RCC 7860 (cell line): Measurements from ENCODE around the gene GPR132.
"Not testable (repeated sequence)": the region's sequence is repeated elsewhere in the genome, so short reads cannot be mapped to it uniquely, and the experiment has no call there.

Source experiments
- DNase-seq: peaks from one replicate; pipeline ENCODE4 v3.0.0-alpha.2; 2015; ENCODE audit warnings: low spot score
- FAIRE-seq: peaks from 2 replicates; lab custom pipeline; 2012; peaks lifted over from hg19 to GRCh38; lab: Jason Lieb, UNC

The GPR132 gene

GRCh38 chr14:105076296-105076804 lies 11.1 kb upstream of the GPR132 start:
- FAIRE-seq (no peak), DNase-seq (no peak)

- FAIRE-seq = no peak
- DNase-seq = no peak
Measured at GRCh38 chr14:105075379-105076295, 10.4 kb upstream of the GPR132 start.

GRCh38 chr14:105074601-105075053 lies 9.4 kb upstream of the GPR132 start:
- DNase-seq = no peak
- no peak for FAIRE-seq

DNA sequence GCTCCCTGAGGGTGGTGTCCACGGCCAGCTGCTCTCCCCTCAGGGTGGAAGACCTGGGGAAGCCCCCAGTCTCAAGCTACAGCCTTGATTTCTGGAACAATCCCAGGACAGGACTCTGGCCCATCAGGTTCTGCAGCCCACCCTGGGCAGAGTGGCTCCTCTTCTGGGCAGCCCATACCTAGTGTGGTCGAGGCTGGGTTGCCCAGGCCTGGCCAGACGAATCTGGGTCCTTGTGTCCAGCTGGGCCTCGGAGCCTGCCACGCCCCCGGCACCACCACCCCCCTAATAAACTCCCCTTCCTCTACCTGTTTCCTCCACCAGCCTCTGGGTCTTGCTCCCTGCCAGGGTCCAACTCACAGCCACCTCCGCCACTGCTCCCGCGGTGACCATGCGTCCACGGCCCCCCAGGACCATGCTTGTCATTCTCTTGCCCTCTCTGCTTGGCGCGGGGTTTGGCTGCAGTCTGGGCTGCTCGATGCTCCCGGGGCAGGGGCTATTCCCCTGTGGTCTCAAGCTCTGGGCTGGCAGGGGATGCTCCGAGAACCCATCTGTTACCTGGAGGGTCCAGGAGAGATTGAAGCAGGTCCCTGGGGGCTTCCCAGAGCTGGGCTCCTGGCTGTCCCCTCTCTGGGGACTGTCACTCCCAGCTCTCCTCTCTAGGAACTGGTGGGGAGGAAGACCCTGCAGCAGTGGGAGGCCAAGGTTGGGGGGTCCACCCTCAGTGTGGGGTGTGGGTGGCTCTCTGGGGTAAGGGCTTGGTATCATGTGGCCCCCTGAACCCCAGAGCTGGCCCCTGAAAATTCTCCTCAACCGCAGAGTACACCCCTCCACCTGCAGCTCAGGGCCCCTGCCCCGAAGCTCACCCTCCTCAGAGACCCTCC lies 8.7 kb upstream of the GPR132 start:
- no peak for FAIRE-seq
- no peak for DNase-seq

DNA sequence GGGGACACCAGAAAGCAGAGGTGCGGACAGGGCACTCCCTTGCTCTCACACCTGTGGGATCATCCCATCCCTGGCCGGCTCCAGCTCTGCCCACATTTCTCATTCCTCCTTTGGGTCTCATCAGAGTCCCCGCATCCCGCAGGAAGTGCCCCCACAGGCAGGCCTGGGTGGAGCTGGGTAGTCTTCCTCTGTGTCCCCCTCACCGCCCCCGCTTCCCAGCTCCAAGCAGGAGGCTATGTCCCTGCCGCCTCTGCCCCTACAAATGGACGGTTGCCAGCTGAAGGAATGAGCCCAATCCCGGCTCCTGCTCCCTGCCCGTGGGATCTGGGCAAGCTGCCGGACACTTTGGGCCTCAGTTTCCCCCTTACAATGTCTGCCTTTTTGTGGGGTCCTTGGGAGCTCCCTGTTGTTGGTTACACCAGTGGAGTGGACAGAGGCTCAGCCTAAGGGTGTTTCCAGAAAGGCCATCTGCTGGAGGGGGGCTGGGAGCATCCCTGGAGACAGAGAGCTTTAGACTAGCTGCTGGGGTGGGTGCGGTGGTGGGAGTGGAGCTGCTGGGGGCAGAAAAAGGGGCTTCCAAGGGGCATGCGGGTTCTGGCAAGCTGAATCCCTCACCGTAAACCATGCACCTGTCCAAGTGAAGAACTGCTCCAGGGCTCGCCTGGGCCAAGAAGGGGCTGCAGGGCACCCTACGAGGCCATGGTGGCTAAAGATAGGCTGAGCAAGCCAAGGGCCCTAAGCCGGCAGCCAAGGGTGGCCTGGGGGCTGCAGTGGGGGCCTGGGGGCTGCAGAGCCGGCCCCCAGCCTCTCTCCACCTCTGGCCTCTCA lies 7.9 kb upstream of the GPR132 start:
- DNase-seq (no peak), FAIRE-seq (no peak)

GRCh38 chr14:105072381-105072861 lies 7.2 kb upstream of the GPR132 start:
- FAIRE-seq (no peak), DNase-seq (no peak)

DNA sequence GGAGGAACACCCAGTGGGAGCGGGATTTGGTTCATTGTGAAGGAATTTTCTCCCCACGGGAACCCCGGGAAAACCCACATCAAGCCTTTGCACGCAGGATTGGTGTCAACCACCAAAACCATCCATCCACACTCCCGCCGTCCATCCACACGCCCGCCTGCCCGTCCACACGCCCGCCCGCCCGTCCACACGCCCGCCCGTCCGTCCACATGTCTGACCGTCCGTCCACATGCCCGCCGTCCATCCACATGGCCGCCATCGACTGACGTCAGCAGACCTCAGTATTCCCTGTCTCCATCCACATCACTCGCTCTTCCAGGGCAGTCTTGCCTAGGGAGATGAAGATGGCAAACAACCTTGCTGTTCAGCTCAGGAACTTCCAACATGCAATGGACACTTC lies 6.7 kb upstream of the GPR132 start:
- FAIRE-seq = no peak
- DNase-seq = no peak

DNA sequence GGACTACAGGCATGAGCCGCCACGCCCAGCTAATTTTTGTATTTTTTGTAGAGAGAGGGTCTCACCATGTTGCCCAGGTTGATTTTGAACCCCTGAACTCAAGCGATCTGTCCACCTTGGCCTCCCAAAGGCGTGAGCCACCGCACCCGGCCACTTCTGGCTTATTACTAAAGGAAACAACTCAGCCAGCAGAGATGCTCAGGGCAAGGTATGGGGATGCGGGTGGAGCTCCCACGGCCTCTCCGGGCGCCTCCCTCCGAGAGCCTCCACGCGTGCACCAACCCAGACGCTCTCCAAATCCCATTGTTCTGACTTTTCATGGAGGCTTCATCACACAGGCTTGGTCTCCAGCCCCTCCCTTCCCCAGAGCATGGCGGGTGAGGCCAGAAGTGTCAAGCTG lies 6.1 kb upstream of the GPR132 start:
- FAIRE-seq (no peak), DNase-seq (no peak)

GRCh38 chr14:105070760-105071137 lies 5.5 kb upstream of the GPR132 start:
- peak; percentile 90 for FAIRE-seq
- peak; percentile 75 for DNase-seq

DNA sequence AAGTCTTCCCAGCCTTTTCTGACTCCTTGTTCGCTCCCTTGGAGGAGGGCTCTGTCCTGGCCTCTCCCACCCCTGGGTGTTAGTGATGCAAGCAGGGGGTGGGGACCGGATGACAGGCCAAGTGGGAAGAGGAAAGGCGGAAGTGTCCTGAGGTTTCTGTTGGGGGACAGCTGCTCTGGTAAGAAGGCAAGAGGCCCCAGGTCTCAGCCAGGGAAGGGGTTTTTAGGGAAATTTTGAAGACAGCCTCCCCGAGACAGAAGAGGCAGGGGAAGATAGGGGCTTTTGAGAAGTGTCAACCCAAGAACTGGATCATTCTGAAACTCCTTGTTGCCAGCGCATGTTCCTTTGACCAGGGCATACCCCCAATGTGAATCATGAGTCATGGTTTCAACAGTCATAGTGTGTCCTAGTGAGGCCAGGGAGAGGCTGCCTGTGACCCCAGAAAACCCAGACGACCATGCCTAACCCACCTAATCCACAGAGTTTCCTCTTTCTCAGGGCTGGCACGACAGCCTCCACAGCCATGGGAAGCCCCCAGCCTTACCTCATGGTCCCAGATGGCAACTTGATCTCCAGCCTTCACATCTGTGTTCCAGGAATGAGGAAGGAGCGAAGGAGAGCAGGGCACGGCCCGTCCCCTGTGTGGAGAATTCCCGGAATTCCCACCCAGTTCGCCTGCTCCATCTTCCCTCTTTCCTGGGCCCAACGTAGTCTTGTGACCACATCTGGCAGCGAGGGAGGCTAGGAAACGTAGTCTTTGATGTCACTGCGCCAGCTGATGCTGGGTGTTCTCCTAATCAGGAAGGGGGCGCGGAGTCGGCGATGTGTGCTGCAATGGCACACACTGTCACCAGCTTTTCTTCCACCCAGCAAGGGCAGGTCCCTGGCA lies 4.9 kb upstream of the GPR132 start:
- DNase-seq (peak; percentile 72), FAIRE-seq (peak; percentile 57)

DNA sequence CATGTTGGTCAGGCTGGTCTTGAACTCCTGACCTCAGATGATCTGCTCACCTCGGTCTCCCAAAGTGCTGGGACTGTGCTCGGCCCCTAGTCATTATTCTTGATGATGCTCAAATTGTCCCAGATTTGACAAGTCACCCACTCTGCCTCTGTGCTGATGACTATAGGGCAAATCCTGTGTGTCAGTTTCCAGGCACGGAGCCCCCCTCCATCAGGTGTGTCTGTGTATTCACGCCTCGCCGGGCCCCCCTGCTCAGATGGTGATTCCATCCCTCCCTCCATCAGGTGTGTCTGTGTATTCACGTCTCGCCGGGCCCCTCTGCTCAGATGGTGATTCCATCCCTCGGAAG lies 4.3 kb upstream of the GPR132 start:
- no peak for DNase-seq
- FAIRE-seq = no peak

GRCh38 chr14:105068818-105069217 lies 3.6 kb upstream of the GPR132 start:
- FAIRE-seq = no peak

DNA sequence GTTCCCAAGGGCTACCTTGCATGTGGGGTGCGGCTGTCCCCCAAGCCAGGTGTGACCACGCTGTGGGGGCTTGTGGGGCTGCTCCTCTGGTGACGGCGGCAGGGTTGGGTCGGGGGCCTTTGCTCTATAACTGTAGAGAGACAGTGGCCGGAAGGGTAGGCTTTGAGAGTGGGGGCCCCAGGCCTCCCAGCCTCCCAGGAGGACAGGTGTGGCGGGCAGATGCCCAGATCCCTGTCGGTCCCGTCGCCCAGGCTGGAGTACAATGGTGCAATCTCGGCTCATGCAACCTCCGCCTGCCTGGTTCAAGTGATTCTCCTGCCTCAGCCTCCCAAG lies 2.7 kb upstream of the GPR132 start:
- FAIRE-seq = no peak
- no peak for DNase-seq

More at GRCh38 chr14:105068818-105069217, 3.6 kb upstream of the GPR132 start:
- DNase-seq = no peak

GRCh38 chr14:105067140-105067968 lies 2.1 kb upstream of the GPR132 start:
- no peak for FAIRE-seq
- peak; percentile 36 for DNase-seq

GRCh38 chr14:105066240-105067071 lies 1.2 kb upstream of the GPR132 start:
- FAIRE-seq = no peak
- no peak for DNase-seq

DNA sequence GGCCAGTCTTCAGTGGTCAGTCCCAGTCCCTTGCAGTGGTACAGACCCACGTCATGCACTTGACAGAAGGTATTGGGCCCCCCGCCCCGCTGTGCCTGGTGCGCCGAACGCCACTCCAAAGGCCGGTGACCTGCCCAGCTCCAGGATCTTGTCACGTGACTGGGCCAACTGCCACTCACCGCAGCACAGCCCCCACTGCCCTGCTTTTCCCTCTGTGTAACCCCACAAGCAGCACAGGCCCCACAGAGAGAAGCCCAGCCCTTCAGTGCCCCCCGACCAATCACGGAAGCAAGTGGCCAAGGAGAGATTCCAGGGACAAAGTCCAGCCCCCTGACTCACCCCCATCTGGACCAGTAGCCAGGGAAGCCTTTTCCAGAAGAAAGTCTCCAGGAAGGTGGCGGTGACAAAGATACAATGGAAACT lies 498 bp downstream of the GPR132 start:
- peak; percentile 76 for DNase-seq

DNA sequence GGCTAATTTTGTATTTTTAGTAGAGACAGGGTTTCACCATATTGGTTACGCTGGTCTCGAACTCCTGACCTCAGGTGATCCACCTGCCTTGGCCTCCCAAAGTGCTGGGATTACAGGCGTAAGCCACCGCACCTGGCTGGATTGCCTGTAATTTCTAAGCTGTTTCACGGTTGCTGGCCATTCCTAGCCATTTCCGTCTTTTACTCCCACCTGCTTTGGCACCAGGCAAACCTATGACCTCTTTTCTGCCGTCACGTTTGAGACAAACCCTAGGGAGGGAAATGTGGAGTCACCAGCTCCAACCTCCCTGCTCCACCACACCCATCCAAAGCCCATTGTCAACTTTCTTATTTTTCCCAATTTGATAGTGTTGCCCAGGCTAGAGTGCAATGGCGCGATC lies 1.2 kb downstream of the GPR132 start:
- FAIRE-seq (no peak), DNase-seq (no peak)

More for the DNA sequence above, 498 bp downstream of the GPR132 start:
- FAIRE-seq = peak; percentile 8

DNA sequence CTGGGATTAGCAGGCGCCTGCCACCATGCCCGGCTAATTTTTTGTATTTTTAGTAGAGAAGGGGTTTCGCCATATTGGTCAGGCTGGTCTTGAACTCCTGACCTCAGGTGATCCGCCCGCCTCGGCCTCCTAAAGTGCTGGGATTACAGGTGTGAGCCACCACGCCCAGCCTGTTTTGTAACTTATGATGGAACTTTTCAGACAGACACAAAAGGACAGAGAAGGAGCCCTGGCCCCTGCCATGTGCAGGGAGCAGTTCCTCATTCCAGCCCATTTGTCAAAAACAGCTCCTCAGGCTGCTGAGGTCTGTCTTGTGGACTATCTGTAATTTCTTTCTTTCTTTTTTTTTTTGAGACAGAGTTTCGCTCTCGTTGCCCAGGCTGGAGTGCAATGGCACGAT lies 1.7 kb downstream of the GPR132 start:
- FAIRE-seq, DNase-seq: not testable (repeated sequence)
